Prostate gland (tissue), 2 donors: Measurements from ENCODE around the gene KCNK2. TPM values are rescaled to one million over a fixed set of nuclear protein-coding genes. Genes with fewer than 3 reads are reported as not detected.

ENCODE experiments used
- DNase-seq: peaks from one replicate; pipeline ENCODE4 v3.0.0-alpha.2; 2019; ENCODE audit warnings: low spot score
- H3K27ac ChIP-seq, 2 donors: fragments of 200-600 bp; sonication (generic); 2 replicates each; pipeline ENCODE4 v1.5.1; 2017 to 2019
- H3K27me3 ChIP-seq: fragments of 200-600 bp; sonication (generic); replicated peaks from 2 replicates; pipeline ENCODE4 v1.5.1; 2019; ENCODE audit not compliant: insufficient read depth
- H3K36me3 ChIP-seq, 2 donors: fragments of 200-600 bp; sonication (generic); 1 replicate in 1 of 2; 2 replicates in 1 of 2; pipeline versions ENCODE4 v1.5.1 to v1.8.1; 2017 to 2019
- H3K4me1 ChIP-seq: fragments of 200-600 bp; sonication (generic); replicated peaks from 2 replicates; pipeline ENCODE4 v1.5.1; 2019
- H3K4me3 ChIP-seq, 2 donors: fragments of 200-600 bp; sonication (generic); 2 replicates each; pipeline ENCODE4 v1.5.1; 2017 to 2019
- H3K9me3 ChIP-seq: fragments of 200-600 bp; sonication (generic); 2 replicates; pipeline ENCODE4 v1.5.1; 2017
- POLR2A ChIP-seq: fragments of 450-650 bp; IDR thresholded peaks from one replicate; pipeline ENCODE4 v1.6.1; 2016; ENCODE audit warnings: antibody characterized with exemption, mild to moderate bottlenecking
- POLR2AphosphoS5 ChIP-seq: sonication (generic); formaldehyde crosslinking; IDR thresholded peaks from one replicate; pipeline ENCODE4 v1.6.1; 2017; ENCODE audit warnings: antibody characterized with exemption
- WGBS: methylation state at CpG from one replicate; pipeline ENCODE4 v1.1.5; 2018; 5-methylcytosine and 5-hydroxymethylcytosine counted together
- intact Hi-C: fragments of 100-400 bp; cut with DNase I; formaldehyde crosslinking; loops from one replicate; pipeline ENCODE4 v1.14.2; 2022
- total RNA-seq, 2 donors: library from RNA; depleted of rRNA; stranded (reverse); fragments of >200 nt; gene quantifications; one replicate each; pipeline ENCODE4 v1.1.0, GENCODE V29; 2016
- TF ChIP-seq, protein P1 (sequence below), 4 experiments: fragments of 200-600 bp in 2 of 4; fragments of 450-650 bp in 2 of 4; sonication (generic) in 2 of 4; IDR thresholded peaks; 1 replicate in 3 of 4; 2 replicates in 1 of 4; pipeline ENCODE4 v1.5.1; 2016 to 2019; ENCODE audit warnings: antibody characterized with exemption in 4 of 4, mild to moderate bottlenecking in 2 of 4, moderate library complexity in 2 of 4

The KCNK2 gene
- total RNA-seq, 2 donors from 2014 or later, result 0.09 to 4.3 TPM

DNA sequence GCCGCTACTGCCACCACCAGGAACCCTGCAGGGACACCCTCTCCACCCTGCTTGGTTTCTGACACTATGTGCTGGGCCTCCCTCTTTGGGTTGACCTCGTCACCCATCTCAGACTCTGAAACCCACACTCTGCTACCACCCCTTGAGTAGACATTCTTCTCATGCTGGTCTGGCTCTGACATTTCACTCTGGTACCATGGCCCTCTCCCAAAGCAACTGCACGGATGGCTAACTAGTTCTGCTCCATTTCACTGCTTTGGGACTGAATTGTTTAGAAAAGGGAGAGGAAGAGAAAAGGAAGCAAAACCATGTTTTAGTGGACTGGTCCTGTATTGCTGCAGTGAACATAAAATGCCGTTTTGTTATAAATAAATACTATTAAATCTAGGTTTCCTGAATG lies 137.8 kb downstream of the KCNK2 start:
- no peak for TF ChIP-seq POLR2AphosphoS5
- TF ChIP-seq, protein P1, sequence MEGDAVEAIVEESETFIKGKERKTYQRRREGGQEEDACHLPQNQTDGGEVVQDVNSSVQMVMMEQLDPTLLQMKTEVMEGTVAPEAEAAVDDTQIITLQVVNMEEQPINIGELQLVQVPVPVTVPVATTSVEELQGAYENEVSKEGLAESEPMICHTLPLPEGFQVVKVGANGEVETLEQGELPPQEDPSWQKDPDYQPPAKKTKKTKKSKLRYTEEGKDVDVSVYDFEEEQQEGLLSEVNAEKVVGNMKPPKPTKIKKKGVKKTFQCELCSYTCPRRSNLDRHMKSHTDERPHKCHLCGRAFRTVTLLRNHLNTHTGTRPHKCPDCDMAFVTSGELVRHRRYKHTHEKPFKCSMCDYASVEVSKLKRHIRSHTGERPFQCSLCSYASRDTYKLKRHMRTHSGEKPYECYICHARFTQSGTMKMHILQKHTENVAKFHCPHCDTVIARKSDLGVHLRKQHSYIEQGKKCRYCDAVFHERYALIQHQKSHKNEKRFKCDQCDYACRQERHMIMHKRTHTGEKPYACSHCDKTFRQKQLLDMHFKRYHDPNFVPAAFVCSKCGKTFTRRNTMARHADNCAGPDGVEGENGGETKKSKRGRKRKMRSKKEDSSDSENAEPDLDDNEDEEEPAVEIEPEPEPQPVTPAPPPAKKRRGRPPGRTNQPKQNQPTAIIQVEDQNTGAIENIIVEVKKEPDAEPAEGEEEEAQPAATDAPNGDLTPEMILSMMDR (IDR thresholded peaks at IDR 0.05), result no peak
- Histone ChIP-seq H3K4me3 (no peak overlapping the region), H3K27ac (no peak overlapping the region), H3K36me3 (no peaks in the 10 kb centered on the region), H3K27me3 (no peaks in the 10 kb centered on the region), H3K9me3 (no peaks in the 10 kb centered on the region), H3K4me1 (no peaks in the 10 kb centered on the region)
- WGBS, result 79% methylated on average over 4 of the region's 4 CpGs
- intact Hi-C loops, result no loop called here
- DNase-seq, result no peak

DNA sequence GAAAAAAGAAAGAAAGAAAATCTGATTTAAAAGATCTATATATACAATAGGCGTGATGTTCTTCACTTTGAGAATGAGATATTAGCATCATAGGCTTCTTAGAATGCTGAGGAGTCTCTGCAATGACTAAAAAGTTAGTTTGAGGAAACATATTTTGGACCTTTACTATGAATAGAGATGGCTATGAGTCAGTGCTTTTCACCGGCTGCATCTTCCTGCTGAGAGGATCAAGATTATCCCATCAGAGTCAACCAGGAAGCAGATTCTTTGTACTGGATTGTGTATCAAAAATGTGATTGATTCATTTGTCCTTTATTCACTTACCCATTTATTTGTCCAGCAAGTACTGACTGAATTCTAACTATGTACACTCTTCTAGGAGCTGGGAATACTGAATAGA lies 144.2 kb downstream of the KCNK2 start:
- no peak for DNase-seq
- H3K4me3 ChIP-seq, result no peak overlapping the region
- no peaks in the 10 kb centered on the region for H3K36me3 ChIP-seq
- no peaks in the 10 kb centered on the region for H3K27me3 ChIP-seq
- H3K9me3 ChIP-seq, result no peaks in the 10 kb centered on the region
- no peaks in the 10 kb centered on the region for H3K4me1 ChIP-seq
- H3K27ac ChIP-seq, result no peak overlapping the region
- 88% methylated on average over 2 of the region's 2 CpGs for WGBS
- TF ChIP-seq, protein P1 (IDR thresholded peaks at IDR 0.05), result no peak
- TF ChIP-seq POLR2AphosphoS5 (no peak), POLR2A (no peak)
- intact Hi-C loops, result no loop called here

DNA sequence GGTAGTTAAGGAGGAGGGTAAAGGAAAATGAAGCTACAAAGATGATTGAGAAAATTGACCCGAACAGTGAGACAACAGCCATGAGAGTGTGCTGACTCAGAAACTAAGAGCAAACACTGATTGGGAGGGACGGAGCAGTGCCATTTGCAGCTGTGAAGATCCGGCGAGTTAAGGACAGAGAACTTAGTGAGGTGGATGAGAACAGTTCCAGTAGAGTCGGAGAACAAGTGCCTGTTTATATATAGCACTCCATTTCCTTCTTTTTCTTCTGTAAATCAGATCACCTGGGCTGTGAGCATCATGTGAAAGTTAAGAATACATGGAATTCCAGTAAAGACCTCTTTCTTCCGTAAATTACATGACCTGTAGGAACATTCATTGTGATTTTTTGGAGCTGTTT lies 145.7 kb downstream of the KCNK2 start:
- Histone ChIP-seq H3K9me3 (no peaks in the 10 kb centered on the region), H3K27me3 (no peaks in the 10 kb centered on the region), H3K27ac (no peak overlapping the region), H3K4me3 (no peak overlapping the region), H3K4me1 (no peaks in the 10 kb centered on the region), H3K36me3 (no peaks in the 10 kb centered on the region)
- no peak for DNase-seq
- WGBS, result 65% methylated on average over 6 of the region's 6 CpGs
- TF ChIP-seq POLR2A (no peak), POLR2AphosphoS5 (no peak)
- TF ChIP-seq, protein P1 (IDR thresholded peaks at IDR 0.05), result no peak
- intact Hi-C loops, result no loop called here

DNA sequence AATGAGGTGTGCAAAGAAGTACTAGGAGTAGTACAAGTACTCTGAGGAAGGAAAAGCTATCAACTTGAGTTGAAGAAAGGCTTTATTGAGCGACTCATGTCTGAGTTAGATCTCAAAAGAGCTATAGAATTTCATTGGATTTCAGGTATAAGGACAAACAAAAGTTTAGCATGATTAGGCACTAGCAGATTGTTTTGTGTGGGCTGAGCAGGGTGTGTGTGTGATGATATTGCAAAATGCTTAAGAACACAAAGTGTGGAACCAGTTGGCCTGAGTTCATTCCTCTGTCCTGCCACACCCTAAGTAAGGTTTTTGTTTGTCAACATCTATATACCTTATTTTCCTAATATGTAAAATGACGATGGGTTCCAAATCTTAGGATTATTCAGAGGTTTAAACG lies 158.9 kb downstream of the KCNK2 start:
- Histone ChIP-seq H3K9me3 (no peaks in the 10 kb centered on the region), H3K27me3 (no peaks in the 10 kb centered on the region), H3K36me3 (no peaks in the 10 kb centered on the region), H3K27ac (no peak overlapping the region), H3K4me3 (no peak overlapping the region), H3K4me1 (no peaks in the 10 kb centered on the region)
- intact Hi-C loops, result no loop called here
- 93% methylated on average over 3 of the region's 3 CpGs for WGBS
- no peak for TF ChIP-seq POLR2AphosphoS5
- TF ChIP-seq, protein P1 (IDR thresholded peaks at IDR 0.05), result no peak
- no peak for TF ChIP-seq POLR2A
- no peak for DNase-seq

DNA sequence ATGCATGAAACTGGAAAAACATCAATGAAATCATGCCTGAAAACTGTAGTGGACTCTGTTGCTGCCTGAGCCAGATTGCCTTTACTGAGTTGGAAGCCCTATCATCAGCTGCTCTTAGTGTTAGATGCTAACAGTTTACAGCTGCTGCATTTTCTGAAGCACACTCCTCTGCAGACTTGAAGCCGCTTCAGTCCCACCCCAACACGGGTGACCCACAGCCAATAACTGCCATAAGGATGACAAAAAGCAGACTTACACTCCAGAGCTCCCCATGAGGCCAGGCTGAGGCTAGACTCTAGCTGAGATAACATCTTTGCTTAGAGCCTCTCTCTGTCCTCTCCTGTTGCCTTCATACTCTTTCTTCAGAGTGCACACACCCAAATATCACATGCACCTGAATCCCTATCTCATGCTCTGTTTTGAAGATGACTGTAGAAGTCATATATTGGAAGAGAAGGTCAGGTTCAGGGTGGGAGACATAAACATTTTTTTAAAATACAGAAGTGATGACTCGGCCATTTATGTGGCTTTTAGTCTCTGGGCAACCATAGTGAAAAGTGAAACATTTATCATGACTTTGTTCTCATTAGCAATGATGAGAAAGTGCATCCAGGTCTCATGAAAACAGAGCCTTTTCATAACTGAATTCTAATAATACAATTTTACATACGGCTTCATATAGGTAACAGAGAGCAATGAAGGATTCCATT lies 161.0 kb downstream of the KCNK2 start:
- no peak for DNase-seq
- intact Hi-C loops, result no loop called here
- no peak overlapping the region for H3K27ac ChIP-seq
- TF ChIP-seq POLR2A, result no peak
- TF ChIP-seq, protein P1 (IDR thresholded peaks at IDR 0.05), result no peak
- no peak for TF ChIP-seq POLR2AphosphoS5
- no peaks in the 10 kb centered on the region for H3K36me3 ChIP-seq
- no peaks in the 10 kb centered on the region for H3K27me3 ChIP-seq
- WGBS, result 59% methylated on average over 4 of the region's 4 CpGs
- H3K4me1 ChIP-seq, result no peaks in the 10 kb centered on the region
- no peaks in the 10 kb centered on the region for H3K9me3 ChIP-seq
- no peak overlapping the region for H3K4me3 ChIP-seq
